Heart left ventricle (tissue), 16 donors: ENCODE measurements around the gene FBXO36. TPM values are rescaled to one million over a fixed set of nuclear protein-coding genes. Genes with fewer than 3 reads are reported as not detected.
A peak's percentile ranks its signal among the peaks of the same experiment; 100 is the strongest.

Experiments used
- ATAC-seq, 4 donors: fragments of 200-7000 bp; cut with Tn5 transposase; one replicate each; pipeline ENCODE4 v1.9.1; 2020 to 2022; ENCODE audit warnings: moderate library complexity in 4 of 4, mild to moderate bottlenecking in 3 of 4, moderate number of reproducible peaks in 1 of 4
- DNase-seq, 5 donors: peaks; one replicate each; pipeline ENCODE4 v3.0.0-alpha.2; 2020
- H3K27ac ChIP-seq, 12 donors: fragments of 200-600 bp; sonication (generic) in 4 of 12; one replicate each; pipeline versions ENCODE4 v1.5.0 to v1.8.0; 2016 to 2022; ENCODE audit warnings: mild to moderate bottlenecking in 2 of 12
- H3K27me3 ChIP-seq, 9 donors: fragments of 200-600 bp; sonication (generic) in 2 of 9; one replicate each; pipeline versions ENCODE4 v1.5.1 to v1.8.0; 2016 to 2022; ENCODE audit warnings: mild to moderate bottlenecking in 3 of 9
- H3K36me3 ChIP-seq, 9 donors: fragments of 200-600 bp; sonication (generic) in 2 of 9; one replicate each; pipeline versions ENCODE4 v1.5.0 to v1.8.0; 2018 to 2022; ENCODE audit warnings: mild to moderate bottlenecking in 2 of 9
- H3K4me1 ChIP-seq, 12 donors: fragments of 200-600 bp; sonication (generic) in 4 of 12; one replicate each; pipeline versions ENCODE4 v1.5.0 to v1.8.0; 2016 to 2022; ENCODE audit warnings: mild to moderate bottlenecking in 3 of 12
- H3K4me3 ChIP-seq, 12 donors: fragments of 200-600 bp; sonication (generic) in 4 of 12; one replicate each; pipeline versions ENCODE4 v1.5.0 to v1.8.0; 2017 to 2022; ENCODE audit warnings: mild to moderate bottlenecking in 9 of 12, moderate library complexity in 4 of 12
- H3K9me3 ChIP-seq, 12 donors: fragments of 200-600 bp; sonication (generic) in 4 of 12; one replicate each; pipeline versions ENCODE4 v1.5.0 to v1.8.0; 2016 to 2022; ENCODE audit warnings: mild to moderate bottlenecking in 1 of 12
- POLR2A ChIP-seq, 2 donors: fragments of 450-650 bp; IDR thresholded peaks; one replicate each; pipeline ENCODE4 v1.6.1; 2017; ENCODE audit warnings: antibody characterized with exemption in 2 of 2, mild to moderate bottlenecking in 2 of 2, moderate library complexity in 2 of 2
- WGBS, 4 donors: extraction: QIAGEN DNeasy Blood & Tissue Kit in 2 of 4; methylation state at CpG; one replicate each; pipeline versions ENCODE4 v1.1.5 to v1.1.7; 2013 to 2018; 5-methylcytosine and 5-hydroxymethylcytosine counted together
- intact Hi-C, 10 donors: fragments of 100-400 bp; cut with DNase I; formaldehyde crosslinking; loops; one replicate each; pipeline versions ENCODE4 v1.11.1 to v1.14.2; 2022
- polyA plus RNA-seq, 2 donors: library from polyadenylated mRNA; stranded (reverse); fragments of 200-250 nt; gene quantifications; one replicate each; pipeline ENCODE4 v1.2.3, GENCODE V29; 2013
- total RNA-seq, 9 donors: library from RNA; depleted of rRNA in 2 of 9; stranded (reverse); fragments of >200 nt in 2 of 9; fragmentation: NEBNext Ultra II Directional in 3 of 9; extraction: Animal tissue kit (Norgen Biotek cat#: 25700) in 3 of 9; gene quantifications; one replicate each; pipeline versions ENCODE4 v1.1.0 to v1.2.4, GENCODE V29; 2016 to 2023
- TF ChIP-seq, protein P1 (sequence below), 12 donors: fragments of 200-600 bp; sonication (generic) in 4 of 12; IDR thresholded peaks; one replicate each; pipeline versions ENCODE4 v1.5.0 to v1.8.0; 2018 to 2022; ENCODE audit warnings: antibody characterized with exemption in 12 of 12, mild to moderate bottlenecking in 5 of 12
- donor health status: ischemic (EF 13 %, LVEDD 7.1; RV severe dilation, severe dysfunction).
- donor health status: healthy with polysubstance abuse.
- donor health status: DM: no; HTN: yes; CAD: no.
- donor health status: DM: no; HTN: no; CAD: no.
- donor health status: ischemic (EF 25% LVEDD 6.9; RV normal size, moderate dysfunction).
- donor health status: ischemic (EF 25% LVEDD 5.7; RV mildly dilated, moderate dysfunction).
- donor health status: healthy.
- donor health status: DM: yes; HTN: yes; CAD: no.
- donor health status: ischemic (EF 35%, LVEDD 5.7; RV mildly dilated, moderate dysfunction).
- donor health status: nonischemic (EF 11% LVEDD 7.7; RV severe dilation, severe dysfunction).
- donor health status: DM: yes; HTN: yes; CAD: no.
- donor health status: PGD.
- donor health status: ischemic (EF 29% LVEDD 5.4; RV normal size, mild dysfunction).
- donor health status: nonischemic (EF 23%, LVEDD 6.1; RV moderate dilation, normal function).

The FBXO36 gene
- total and polyA plus RNA-seq, 11 donors = 0.23 to 1.9 (median 1.1) TPM

DNA sequence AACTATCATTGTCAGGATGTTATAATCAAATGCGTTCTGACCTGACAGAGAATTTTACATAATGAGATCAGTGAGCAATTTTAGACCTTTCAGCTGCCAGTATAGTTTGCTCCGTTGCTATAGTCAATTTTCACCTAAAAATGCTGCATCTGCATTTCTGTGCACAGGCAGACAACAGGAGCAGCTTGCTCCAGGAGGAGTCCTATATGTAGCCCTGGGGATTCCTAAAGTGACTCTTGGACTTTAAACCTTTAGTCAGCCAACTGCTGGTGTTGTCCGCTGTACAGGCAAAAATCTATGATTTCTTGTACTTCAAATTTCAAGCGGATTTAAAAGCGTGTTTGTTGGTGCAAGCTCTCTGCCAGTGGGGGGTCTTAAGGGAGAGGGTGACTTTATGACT, 120.7 kb downstream of the FBXO36 start:
- intact Hi-C loops = no loop called here
- H3K27ac ChIP-seq = no peak overlapping the region
- peaks cover 0 to 4% (median 0%) of the 10 kb centered on the region in 9 donors for H3K36me3 ChIP-seq
- H3K4me3 ChIP-seq = no peak overlapping the region
- WGBS, 4 donors = 75 to 96% (median 90%) methylated on average over 5 of the region's 5 CpGs
- no peak for ATAC-seq
- H3K27me3 ChIP-seq = no peaks in the 10 kb centered on the region
- no peak for TF ChIP-seq POLR2A (IDR thresholded peaks at IDR 0.05)
- TF ChIP-seq, protein P1, sequence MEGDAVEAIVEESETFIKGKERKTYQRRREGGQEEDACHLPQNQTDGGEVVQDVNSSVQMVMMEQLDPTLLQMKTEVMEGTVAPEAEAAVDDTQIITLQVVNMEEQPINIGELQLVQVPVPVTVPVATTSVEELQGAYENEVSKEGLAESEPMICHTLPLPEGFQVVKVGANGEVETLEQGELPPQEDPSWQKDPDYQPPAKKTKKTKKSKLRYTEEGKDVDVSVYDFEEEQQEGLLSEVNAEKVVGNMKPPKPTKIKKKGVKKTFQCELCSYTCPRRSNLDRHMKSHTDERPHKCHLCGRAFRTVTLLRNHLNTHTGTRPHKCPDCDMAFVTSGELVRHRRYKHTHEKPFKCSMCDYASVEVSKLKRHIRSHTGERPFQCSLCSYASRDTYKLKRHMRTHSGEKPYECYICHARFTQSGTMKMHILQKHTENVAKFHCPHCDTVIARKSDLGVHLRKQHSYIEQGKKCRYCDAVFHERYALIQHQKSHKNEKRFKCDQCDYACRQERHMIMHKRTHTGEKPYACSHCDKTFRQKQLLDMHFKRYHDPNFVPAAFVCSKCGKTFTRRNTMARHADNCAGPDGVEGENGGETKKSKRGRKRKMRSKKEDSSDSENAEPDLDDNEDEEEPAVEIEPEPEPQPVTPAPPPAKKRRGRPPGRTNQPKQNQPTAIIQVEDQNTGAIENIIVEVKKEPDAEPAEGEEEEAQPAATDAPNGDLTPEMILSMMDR (IDR thresholded peaks at IDR 0.05) = no peak
- H3K9me3 ChIP-seq = no peaks in the 10 kb centered on the region
- H3K4me1 ChIP-seq = no peaks in the 10 kb centered on the region
- DNase-seq = no peak

DNA sequence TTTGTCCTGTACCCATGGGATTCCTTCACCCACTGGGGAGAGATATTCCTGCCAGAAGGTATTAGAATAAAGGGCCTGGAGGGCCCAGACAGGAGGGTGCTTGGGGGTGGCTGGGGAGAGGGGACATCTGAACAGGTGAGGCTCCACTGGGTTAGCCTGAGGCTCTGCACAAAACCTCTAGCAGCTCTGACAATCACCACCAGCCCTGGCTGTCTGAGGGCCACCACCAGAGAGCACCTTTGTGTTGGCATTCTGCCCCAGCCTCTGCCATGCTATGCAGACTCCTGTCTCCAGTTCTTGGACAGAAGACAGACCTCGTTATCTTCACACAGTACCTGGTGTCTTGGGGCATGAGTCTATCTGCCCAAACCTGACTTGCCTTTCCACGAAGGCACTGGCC, 121.2 kb downstream of the FBXO36 start:
- TF ChIP-seq POLR2A (IDR thresholded peaks at IDR 0.05) = no peak
- TF ChIP-seq, protein P1 (IDR thresholded peaks at IDR 0.05) = no peak
- DNase-seq (peak in 1 of 5 donors; percentile 28), ATAC-seq (no peak)
- WGBS, 4 donors = 59 to 83% (median 72%) methylated on average over 1 to 2 of the region's 2 CpGs
- H3K4me3 ChIP-seq = no peak overlapping the region
- H3K9me3 ChIP-seq = no peaks in the 10 kb centered on the region
- H3K36me3 ChIP-seq = peaks cover 0 to 4% (median 0%) of the 10 kb centered on the region in 9 donors
- no peaks in the 10 kb centered on the region for H3K4me1 ChIP-seq
- H3K27me3 ChIP-seq = no peaks in the 10 kb centered on the region
- no peak overlapping the region for H3K27ac ChIP-seq
- intact Hi-C loops = no loop called here

DNA sequence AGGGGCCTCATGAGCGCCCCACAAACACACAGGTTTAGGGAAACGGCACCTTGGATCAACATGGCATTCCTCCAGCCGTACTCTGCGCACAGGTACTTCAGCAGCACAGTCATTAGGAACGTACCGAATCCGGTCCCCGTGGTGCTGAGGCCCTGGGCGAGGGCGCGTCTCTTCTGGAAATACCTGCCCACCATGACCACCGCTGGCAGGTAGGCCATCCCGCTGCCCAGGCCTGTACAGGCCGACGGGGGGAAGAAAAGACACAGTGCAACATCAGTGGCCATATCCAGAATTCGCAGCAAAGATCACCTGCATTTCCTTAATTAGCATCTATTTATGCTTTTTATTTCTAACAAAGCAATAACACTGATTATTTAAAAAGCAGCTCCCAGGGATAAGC, 124.2 kb downstream of the FBXO36 start:
- Histone ChIP-seq H3K4me1 (peaks cover 0 to 12% (median 1%) of the 10 kb centered on the region in 12 donors), H3K27me3 (no peaks in the 10 kb centered on the region), H3K9me3 (no peaks in the 10 kb centered on the region), H3K4me3 (no peak overlapping the region), H3K36me3 (peaks cover 0 to 4% (median 0%) of the 10 kb centered on the region in 9 donors), H3K27ac (no peak overlapping the region)
- TF ChIP-seq POLR2A (IDR thresholded peaks at IDR 0.05) = no peak
- TF ChIP-seq, protein P1 (IDR thresholded peaks at IDR 0.05) = no peak
- WGBS, 4 donors = 93 to 98% (median 97%) methylated on average over 15 to 16 of the region's 16 CpGs
- ATAC-seq = no peak
- DNase-seq = no peak
- intact Hi-C loops = no loop called here

DNA sequence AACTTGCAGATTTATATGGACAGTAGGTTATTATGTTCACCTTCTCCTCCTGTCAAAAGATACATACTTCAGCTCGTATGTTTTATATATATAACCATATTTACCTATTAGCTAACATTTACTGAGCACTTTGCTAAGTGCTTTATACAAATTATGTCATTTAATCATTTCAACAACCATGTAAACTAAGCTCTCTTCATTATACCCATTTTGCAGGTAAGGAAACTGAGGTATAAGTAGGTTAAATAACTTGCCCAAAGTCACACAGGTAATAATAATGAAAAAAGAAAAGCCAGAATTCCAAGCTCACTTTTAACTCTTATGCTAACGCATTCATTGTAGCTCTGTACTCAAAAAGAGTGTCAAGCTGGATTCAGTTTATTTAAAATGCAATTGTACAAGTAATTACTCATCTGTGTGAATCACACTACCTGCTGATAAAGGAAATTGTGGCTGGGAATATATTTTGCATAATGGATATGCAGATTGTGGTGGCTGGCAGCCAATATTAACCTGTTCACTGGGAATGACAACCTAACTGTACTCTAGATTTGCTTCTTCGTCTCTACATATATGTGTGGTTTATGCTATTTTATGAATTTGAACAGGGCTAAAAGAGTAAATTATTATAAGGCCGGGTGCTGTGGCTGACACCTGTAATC, 125.8 kb downstream of the FBXO36 start:
- intact Hi-C loops = no loop called here
- H3K27ac ChIP-seq = no peak overlapping the region
- WGBS, 4 donors = 90 to 98% (median 93%) methylated on average over 4 of the region's 4 CpGs
- peaks cover 0 to 12% (median 1%) of the 10 kb centered on the region in 12 donors for H3K4me1 ChIP-seq
- TF ChIP-seq, protein P1 (IDR thresholded peaks at IDR 0.05) = no peak
- TF ChIP-seq POLR2A (IDR thresholded peaks at IDR 0.05) = no peak
- H3K36me3 ChIP-seq = peaks cover 0 to 4% (median 0%) of the 10 kb centered on the region in 9 donors
- no peak overlapping the region for H3K4me3 ChIP-seq
- no peaks in the 10 kb centered on the region for H3K27me3 ChIP-seq
- H3K9me3 ChIP-seq = no peaks in the 10 kb centered on the region
- DNase-seq = no peak
- no peak for ATAC-seq
